HG02884 (cell line): ENCODE data around the gene TP53TG3C.
"Not testable (repeated sequence)": the region's sequence is repeated elsewhere in the genome, so short reads cannot be mapped to it uniquely, and the experiment has no call there.

Experiments used
- ATAC-seq: cut with Tn5 transposase; IDR thresholded peaks from one replicate; pipeline ENCODE4 v1.9.1; 2021; ENCODE audit warnings: mild to moderate bottlenecking, moderate library complexity; ENCODE audit not compliant: unreplicated experiment

TP53TG3C gene

GRCh38 chr16:33193926-33194325 is at the start of gene TP53TG3C:
TP53TG3C (plus strand) TSS chr16:33194226; CDS start chr16:33194294, 68 bp downstream.
- ATAC-seq = not testable (repeated sequence)
